HG03060 (cell line): ENCODE data around the gene MSRB2.
"Not testable (repeated sequence)": the region's sequence is repeated elsewhere in the genome, so short reads cannot be mapped to it uniquely, and the experiment has no call there.

Source experiments
- ATAC-seq: cut with Tn5 transposase; IDR thresholded peaks from one replicate; pipeline ENCODE4 v1.9.1; 2021; ENCODE audit warnings: low read depth, moderate number of reproducible peaks; ENCODE audit not compliant: unreplicated experiment

The MSRB2 gene

DNA sequence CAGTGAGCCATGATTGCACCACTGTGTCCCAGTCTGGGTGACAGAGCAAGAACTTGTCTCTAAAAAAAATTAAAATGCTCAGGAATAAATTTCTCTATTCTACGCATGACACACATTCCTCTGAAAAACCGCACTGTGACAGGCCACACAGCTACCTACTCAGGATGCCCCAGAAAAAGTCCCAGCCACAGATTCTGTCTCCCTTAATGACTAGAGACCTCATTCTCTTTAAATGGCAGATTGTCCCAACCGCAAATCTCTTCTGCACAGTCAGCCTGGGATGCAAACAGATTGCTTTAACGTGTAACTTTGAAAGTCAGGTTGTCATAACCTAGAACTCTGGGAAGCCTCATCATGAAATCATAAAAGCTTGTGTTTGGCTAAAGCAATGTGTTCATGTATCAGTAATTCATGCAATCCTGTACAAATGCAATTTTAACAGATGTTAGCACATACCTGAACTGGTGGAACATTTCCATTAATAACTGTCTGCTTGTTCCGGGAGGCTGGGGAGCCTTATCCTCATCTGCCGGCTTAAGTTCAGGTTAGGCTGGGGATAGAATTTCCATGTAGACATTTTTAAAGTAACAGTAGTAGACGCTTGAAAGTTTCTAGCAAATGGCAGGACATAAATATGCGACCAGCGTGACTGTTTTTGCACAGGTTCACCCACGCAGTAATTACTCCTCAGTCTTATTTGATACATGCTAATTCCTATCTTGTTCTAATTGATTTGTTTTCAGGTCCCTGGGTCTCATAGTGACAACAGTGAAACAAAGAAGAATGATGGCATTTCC, 26.2 kb upstream of the MSRB2 start:
- no peak for ATAC-seq

DNA sequence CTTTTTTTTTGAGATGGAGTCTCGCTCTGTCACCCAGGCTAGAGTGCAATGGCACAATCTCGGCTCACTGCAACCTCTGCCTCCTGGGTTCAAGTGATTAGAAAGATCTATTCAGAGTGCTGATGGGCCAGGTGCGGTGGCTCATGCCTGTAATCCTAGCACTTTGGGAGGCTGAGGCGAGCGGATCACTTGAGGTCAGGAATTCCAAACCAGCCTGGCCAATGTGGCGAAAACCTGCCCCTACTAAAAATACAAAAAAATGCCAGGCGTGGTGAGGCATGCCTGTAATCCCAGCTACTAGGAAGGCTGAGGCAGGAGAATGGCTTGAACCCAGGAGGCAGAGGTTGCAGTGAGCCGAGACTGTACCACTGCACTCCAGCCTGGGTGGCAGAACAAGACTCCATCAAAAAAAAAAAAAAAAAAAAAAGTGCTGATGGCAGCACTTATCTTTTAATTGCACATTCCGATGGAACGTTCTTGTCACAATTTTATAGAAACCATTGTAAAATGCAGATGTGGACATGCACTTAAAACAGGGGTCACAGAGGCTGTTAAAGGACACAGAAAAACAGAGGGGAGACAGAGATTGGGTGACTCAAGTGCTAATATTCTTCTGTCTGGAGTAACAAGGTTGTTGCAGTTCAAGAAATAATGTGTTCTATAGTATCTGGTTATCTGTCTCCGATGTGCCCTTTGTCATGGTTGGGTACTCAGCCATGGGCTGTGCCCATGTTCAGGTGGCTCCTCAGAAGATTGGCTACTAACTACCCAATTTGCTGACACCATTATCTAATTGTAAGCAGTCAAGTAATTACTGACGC, 25.1 kb upstream of the MSRB2 start:
- ATAC-seq = peak; percentile 13

DNA sequence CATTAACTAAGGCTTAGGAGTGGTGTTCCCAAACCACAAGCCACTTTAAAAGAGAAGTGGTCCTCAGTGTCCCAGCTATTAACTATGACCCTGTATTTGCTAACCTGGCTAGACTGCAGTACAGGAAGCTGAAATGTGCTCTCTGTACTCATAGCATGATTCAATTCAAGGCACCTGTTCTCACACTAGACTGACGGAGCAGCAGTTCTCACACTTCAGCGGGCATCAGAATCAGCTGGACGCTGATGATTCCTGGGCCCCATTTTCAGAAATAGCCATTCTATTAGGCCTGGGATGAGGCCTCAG, 24.5 kb upstream of the MSRB2 start:
- peak; percentile 32 for ATAC-seq

DNA sequence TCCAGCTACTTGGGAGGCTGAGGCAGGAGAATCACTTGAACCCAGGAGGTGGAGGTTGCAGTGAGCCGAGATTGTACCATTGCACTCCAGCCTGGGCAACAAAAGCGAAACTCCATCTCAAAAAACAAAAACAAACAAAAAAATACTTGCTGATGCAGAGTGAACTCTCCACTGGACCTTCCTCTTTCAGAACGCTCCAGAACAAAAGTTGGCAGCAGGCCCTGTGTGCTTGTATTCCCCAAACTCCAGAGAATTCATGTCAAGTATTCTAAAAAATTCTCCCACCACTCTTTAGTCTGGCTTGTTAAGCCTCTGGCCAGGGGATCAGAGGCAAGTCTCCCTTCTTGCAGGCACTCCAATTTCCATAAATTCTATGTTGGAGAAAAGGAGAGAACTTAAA, 22.8 kb upstream of the MSRB2 start:
- not testable (repeated sequence) for ATAC-seq

DNA sequence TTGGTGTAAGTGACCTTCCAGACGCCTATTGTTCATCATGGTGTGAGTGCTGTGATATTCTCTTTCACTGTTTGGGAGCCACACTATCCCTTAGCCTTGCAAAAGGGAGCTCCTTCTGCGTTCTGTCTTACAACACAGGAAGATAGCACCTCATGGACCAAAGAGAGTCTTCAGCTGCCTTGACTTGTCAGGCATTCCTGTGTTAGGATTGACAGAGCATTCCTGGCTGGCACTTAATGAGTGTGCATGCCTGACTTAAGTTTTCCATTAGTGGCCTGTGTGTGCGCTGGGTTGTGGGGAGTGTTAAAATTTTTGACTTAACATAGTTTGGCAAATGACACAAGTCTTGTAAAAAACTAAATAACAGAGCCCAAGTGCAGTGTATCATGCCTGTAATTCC, 21.9 kb upstream of the MSRB2 start:
- ATAC-seq = no peak

DNA sequence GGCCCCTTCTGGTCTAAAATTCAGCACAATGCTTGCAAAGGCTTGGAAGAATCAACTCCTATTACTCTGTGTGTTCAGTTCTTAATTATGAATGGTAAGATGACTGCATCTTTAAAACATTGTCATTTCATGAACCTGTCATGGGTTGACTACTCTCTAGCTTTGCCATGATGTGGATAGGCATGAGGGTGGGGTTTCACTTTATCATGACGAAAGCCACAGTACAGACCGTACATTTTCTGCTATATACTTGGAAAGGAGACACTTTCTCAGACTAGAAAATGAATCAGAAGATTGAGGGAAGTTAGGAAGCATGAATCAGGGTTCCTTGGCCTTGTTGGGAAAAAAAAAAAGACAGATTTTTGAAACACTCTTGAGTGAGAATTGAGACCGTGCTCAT, 19.7 kb upstream of the MSRB2 start:
- ATAC-seq = no peak

DNA sequence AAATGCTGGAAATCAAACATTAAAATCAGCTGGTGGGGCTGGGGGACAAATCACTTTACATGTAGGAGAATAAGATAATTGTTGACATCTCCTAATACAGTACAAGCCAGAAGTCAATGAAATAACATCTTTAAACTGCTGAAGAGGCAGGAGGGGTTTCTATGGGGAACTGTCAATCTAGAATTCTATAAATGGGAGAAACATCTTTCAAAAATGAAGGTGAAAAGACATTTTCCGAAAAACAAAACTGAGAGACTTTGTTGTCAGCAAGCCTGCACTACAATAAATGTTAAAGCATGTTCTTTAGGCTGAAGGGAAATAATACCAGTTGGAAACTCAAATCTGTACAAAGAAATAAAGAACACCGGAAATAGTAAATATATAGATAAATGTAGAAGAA, 17.3 kb upstream of the MSRB2 start:
- no peak for ATAC-seq

DNA sequence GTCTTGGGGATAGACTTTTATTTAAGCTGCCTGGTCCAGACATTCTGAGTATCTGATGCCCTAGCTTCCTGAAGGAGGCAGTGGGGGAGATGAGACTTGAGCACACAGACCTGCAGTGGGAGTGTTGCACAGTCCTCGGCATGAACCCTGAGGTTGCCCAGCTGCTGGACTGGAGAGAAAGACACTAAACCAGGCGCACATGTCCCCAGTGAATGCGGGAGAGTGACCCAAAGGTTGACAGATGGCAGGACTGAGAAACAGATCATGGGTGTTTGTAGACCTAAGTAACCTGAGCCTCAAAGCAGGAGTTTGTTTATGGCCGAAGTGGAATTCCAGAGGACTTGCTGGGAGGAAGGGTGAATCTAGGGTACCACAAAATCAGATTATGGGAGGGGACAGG, 15.7 kb upstream of the MSRB2 start:
- ATAC-seq = no peak

DNA sequence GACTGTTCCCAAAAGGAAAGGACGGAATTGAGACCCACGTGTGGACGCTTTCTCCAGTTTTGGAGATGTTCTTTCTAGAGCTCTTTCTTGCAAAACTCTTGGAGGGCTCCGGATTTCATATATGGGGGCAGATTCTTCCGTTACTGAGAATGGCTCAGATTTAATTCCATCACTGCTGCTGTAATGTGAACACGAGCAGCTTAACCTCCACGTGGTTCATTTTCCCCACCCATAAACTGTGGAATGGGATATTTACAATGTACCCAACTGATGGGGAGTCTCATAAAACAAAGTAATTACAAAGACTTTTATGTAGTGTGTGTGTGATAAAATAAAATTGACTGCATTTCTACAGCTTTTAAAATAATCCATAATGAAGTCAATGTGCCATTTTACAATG, 15.1 kb upstream of the MSRB2 start:
- ATAC-seq = no peak

DNA sequence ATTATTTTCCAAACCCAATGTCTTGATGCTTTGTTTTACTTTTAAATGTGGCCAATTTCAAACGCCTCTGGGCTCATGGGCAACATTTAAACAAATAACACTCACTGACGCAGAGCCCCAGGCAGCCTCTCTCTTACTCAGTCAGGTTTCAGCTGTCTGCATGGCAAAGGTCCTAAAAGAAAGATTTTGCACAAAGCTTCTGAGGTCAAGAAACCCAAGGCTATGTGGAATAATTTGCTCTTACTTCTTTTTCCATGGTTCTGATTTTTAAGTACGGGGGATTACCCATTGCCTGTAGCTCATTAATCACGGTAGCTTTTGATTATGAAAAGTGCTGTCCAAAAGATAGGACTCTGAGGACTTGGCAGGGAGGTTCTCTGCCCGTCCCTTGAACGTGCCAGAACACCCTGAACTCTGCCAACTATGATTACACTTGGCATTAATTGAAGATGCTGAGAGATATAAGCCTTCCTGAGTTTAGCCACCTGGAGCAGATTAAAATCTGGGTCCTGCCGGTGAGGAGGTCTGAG, 14.1 kb upstream of the MSRB2 start:
- ATAC-seq = no peak

DNA sequence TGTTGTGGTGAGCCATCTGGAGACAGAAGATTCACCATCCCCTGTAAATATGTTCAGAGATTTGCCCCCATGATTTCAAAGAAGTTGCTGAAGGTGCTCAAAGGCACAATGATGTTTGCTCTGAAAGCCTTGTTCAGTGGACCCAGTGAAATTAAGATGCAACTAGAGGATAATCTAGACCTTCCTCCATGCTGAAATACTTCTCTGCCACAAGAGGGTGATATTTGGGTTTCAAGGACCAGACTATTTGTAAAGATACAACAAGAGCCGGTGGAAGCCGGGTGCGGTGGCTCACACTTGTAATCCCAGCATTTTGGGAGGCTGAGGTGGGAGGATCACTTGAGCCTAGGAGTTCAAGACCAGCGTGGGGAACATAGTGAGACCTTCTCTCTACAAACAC, 13.5 kb upstream of the MSRB2 start:
- no peak for ATAC-seq

DNA sequence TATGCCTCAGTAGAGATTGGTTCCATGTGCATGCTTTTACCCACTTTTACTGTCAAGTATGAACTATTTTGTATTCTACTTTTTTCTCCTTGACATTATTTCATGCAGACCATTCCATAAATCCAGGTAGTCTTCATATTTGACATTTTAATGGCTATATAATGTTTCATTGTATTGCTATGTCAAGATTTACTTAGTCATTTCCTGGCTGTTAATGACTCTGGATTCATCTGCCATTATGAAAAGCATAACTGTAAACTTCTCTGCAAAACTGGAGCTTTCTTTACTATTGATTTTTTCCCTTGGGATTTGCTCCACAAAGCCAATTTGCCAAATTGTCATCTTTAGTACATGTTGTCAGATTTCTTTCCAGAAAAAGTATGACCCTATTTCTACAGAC, 6.8 kb upstream of the MSRB2 start:
- ATAC-seq = no peak

DNA sequence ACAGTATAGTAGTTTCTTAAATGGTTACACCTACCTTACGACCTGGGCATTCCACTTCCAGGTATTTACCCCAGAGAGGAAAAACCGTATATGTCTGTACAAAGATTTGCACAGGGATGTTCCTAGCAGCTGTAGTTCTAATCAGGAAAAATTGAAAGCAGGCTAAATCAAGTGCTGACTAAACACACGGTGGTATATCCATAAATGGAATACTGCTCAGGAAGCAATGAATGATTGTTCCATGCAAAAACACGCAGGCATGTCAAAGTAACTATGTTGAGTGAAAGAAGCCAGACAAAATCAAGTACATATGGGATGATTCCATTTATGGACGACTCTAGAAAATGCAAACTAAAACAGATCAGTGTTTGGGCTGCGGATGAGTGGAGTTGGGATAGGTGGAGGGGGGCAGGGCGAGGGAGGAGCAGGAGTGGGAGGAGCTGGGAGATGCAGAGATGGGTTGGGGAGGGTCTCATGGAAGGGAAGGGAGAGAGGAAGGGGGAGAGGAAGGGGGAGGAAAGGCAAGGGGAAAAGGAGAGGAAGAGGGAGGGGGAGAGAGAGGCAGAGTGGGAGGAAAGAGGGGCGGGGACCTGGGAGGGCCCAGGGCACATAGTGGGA, 484 bp upstream of the MSRB2 start:
- no peak for ATAC-seq

DNA sequence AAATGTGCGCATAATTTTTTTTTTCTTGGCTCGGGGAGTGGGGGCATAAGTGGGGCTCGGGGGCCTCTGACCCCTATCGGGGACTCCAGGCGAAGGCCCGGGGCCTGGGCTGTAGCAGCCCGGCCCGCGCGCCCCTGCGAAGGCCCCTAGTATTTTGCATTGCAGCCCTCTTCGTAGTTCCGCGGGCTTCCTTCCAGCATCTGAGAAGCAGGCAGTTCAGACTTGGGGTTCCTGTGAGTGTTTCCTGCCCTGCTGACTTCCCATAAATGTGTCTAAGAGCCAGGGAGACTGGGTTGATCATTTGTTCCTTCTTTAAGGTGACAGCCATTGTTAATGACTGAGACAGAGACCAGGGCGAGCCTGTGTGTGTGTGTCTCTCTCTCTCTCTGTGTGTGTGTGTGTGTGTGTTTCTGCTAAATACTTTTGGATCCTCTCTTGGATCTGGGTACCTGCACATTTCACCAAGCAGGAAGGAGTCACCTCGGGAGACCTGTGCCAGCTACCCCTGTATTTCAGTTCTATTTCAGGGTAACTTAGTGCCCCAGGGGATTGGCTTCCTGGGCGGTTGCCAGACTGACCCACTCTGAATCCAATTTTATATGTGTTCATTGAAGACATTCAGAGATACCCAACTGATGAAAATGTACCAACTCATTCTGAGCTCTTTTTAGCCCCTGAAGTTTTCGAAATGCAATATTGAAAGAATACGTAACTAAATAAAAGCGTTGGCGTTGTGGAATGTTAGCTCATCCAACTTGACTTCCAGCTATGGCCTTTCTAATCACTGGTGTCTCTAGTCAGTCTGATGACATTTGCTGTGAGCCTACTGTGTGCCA, 805 bp downstream of the MSRB2 start:
- ATAC-seq = peak; percentile 27

DNA sequence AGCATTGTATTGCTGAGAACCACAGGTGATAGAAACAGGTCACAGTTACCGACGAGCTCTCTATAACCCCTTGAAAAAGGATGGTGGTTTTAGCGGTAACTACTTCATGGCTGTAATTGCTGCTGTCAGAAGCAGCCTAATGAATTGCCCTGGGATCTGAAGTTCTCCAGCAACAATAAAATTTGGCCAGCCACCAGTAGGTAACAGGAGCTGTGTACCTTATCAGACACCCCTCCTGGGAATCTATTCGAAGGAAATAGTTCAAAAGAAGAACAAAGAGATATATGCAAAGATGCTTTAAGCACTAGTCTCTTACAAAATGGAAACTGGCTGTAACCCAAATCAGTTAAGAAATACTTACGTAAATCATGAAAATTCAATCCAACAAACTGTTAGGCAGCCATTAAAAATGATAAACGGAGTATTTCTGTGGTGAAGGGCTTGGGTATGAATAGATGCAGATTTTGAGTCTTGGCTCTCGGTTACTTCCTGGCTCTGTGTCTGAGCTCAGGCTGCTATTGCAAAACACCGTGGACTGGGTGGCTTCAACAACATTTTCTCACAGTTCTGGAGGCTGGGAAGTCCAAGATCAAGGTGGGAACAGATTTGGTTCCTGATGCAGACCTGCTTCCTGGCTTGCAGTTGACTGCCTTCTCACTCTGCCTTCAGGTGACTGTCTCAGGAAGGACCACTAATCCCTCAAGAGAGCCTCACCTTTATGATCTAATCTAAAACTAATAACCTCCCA, 1.6 kb downstream of the MSRB2 start:
- no peak for ATAC-seq

DNA sequence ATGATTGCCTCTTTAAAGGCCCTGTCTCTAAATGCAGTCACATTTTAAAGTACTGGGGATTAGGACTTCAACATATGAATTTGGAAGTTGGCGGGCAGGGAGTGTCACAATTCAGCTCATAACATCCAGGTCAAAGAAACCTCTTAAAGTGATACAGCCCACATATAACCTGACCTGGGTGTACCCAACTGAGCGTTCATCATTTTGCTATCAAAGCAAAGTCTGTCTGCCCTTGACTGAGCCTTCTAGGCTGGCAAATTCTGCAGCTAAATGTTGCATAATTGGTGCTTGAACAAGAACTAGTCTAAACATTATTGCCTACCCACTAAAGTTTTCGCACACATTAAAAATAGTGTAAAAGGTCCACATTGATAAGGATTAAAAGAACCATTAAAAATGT, 3.7 kb downstream of the MSRB2 start:
- no peak for ATAC-seq

DNA sequence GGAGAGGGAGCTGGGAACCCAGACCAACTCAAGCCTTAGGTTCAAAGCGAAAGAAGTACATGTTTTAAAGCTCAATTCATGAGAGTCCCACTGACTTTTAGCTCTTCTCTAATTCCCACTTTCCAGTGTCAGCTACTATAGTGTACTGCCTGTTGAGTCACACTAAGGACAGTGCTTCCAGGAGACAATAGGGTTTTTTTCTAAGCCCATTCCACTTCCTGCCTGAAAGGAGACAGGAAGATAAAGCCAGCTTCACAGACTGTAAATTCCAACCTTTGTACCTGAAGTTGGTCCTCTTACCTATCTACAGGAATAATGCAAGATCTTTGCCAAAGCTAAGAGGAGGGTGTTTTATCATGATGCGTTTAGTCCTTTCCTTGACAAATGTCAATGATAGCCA, 4.4 kb downstream of the MSRB2 start:
- no peak for ATAC-seq

DNA sequence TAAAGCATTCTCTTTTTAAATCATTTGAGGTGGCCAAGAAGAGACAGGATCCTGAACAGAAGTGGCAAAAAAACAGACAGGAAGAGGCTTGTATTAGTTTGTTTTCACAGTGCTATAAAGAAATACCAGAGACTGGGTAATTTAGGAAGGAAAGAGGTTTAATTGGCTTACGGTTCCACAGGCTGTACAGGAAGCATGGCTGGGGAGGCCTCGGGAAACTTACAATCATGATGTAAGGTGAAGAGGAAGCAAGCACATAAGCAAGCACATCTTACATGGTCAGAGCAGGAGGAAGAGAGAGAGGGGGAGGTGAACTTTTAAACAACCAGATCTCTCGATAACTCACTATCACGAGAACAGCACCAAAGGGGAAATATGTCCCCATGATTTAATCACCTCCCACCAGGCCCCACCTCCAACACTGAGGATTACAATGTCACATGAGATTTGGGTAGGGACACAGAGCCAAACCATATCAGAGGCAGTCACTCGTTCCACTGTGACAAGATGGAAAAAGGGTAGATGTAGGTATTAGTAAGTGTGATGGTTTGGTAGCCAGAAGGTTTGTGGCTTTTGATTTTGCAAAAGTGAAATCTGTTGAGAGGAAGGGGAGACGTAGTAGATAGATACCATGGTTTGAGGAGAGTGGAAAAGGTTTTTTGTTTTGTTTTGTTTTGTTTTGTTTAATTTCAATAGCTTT, 5.1 kb downstream of the MSRB2 start:
- ATAC-seq = no peak

DNA sequence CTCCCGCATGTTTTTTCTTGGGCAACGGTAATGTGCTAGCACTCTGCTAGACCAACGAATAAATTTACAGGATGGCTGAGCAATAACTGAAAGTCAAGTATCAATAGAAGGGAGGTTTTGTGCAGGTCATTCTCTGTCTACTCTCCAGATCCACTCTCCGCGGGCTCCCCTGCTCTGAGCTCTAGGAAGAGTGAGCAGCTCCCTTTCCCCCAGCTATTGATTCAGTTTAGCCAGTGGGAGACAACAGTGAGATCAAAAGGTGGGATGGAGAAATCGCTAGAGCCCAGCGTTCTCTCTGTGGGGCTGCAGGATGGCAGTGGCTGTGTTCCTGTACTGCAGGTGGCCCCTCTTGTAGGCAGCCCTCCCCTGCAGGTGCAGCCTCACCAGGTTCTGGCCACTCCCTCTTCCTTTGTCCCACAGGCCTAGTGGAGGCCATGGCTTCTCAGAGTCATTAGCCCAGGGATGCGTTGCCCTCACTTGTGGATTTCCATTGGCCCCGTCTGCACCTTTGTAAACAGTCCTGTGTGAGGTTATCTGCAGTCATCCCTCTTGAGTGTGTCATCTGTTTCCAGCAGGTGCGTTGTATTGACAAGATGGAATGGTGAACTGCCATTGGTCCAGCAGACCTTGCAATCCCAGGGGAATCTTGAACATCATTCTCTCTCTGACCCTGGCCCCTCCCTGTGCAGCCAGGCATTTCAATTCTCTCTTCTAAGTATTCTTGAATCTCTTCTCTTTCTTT, 11.1 kb downstream of the MSRB2 start:
- no peak for ATAC-seq
